T-helper 2 cell treated with Interferon-gamma antibody and Interleukin-4, amounts not matched to agents 5 μg/mL and 100 μg/mL, for 36 hours (primary cell): ENCODE measurements around the gene ZNF775.
A peak's percentile ranks its signal among the peaks of the same experiment; 100 is the strongest.

ENCODE experiments used
- DNase-seq: peaks from one replicate; pipeline ENCODE4 v3.0.0; 2021; ENCODE audit warnings: low spot score
- H3K27ac Mint-ChIP-seq: one replicate; pipeline ENCODE4 v1.8.0; 2021; ENCODE audit warnings: mild to moderate bottlenecking, mixed read lengths
- H3K27me3 Mint-ChIP-seq: one replicate; pipeline ENCODE4 v1.8.0; 2021; ENCODE audit warnings: low read depth, mixed read lengths
- H3K36me3 Mint-ChIP-seq: one replicate; pipeline ENCODE4 v1.8.0; 2021; ENCODE audit warnings: low read depth, mixed read lengths
- H3K4me1 Mint-ChIP-seq: one replicate; pipeline ENCODE4 v1.8.0; 2021; ENCODE audit warnings: low read depth, mixed read lengths
- H3K4me3 Mint-ChIP-seq: one replicate; pipeline ENCODE4 v1.8.0; 2022; ENCODE audit warnings: mild to moderate bottlenecking, moderate library complexity, mixed read lengths
- H3K9me3 Mint-ChIP-seq: one replicate; pipeline ENCODE4 v1.8.0; 2021; ENCODE audit warnings: mixed read lengths

ZNF775 gene

GRCh38 chr7:150421831-150422230, 42.7 kb downstream of the ZNF775 start:
- no peaks in the 10 kb centered on the region for H3K27me3 Mint-ChIP-seq
- DNase-seq: no peak
- no peaks in the 10 kb centered on the region for H3K36me3 Mint-ChIP-seq
- H3K9me3 Mint-ChIP-seq: no peaks in the 10 kb centered on the region
- H3K27ac Mint-ChIP-seq: no peak overlapping the region
- no peak overlapping the region for H3K4me3 Mint-ChIP-seq
- peaks cover 10% of the 10 kb centered on the region for H3K4me1 Mint-ChIP-seq

GRCh38 chr7:150425670-150426069, 46.5 kb downstream of the ZNF775 start:
- no peaks in the 10 kb centered on the region for H3K36me3 Mint-ChIP-seq
- H3K27me3 Mint-ChIP-seq: no peaks in the 10 kb centered on the region
- no peak overlapping the region for H3K27ac Mint-ChIP-seq
- peaks cover 6% of the 10 kb centered on the region for H3K4me1 Mint-ChIP-seq
- H3K4me3 Mint-ChIP-seq: no peak overlapping the region
- no peak for DNase-seq
- no peaks in the 10 kb centered on the region for H3K9me3 Mint-ChIP-seq

DNA sequence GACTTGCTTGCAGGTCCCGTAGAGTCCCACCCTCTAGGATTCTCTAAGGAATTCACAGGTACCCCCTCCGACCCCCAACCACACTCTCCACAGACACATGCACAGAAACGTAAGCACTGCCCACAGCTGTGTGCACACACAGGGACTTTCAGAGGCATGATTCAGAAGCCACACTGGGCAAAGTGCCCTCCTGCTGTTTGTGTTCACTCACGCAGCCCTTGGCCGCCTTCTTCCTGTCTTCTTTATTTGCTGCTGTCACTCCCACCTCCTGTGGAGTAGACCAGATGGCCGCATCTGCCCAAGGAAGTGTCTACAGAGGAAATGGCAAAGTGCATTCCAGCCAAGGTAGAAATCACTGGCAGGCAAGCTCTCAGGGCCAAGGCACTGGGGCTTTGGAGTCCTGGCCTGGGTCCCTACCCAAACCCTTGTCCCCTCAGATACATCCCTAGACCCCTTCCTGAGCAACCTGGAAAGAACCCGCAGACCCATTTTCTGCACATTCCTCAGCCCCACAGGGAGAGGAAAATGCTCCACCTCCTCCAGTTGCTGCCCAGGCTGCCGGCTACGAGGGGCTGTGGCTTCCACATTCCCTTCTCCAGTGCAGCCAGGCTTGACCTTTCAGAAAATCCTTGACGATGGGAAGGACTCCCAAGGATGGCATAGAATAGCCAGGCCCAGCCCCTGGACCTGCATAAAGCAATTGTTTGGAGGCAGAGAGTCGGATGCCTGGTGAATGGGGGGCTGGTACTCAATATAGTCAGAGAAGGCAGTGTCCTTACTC, 49.7 kb downstream of the ZNF775 start:
- Mint-ChIP-seq H3K27me3 (no peaks in the 10 kb centered on the region), H3K4me3 (no peak overlapping the region), H3K36me3 (no peaks in the 10 kb centered on the region), H3K9me3 (no peaks in the 10 kb centered on the region), H3K4me1 (peaks cover 18% of the 10 kb centered on the region), H3K27ac (no peak overlapping the region)
- DNase-seq: peak; percentile 33

- H3K4me1 Mint-ChIP-seq: peaks cover 26% of the 10 kb centered on the region
These were observed 50.6 kb downstream of the ZNF775 start for GRCh38 chr7:150429699-150430098.

DNA sequence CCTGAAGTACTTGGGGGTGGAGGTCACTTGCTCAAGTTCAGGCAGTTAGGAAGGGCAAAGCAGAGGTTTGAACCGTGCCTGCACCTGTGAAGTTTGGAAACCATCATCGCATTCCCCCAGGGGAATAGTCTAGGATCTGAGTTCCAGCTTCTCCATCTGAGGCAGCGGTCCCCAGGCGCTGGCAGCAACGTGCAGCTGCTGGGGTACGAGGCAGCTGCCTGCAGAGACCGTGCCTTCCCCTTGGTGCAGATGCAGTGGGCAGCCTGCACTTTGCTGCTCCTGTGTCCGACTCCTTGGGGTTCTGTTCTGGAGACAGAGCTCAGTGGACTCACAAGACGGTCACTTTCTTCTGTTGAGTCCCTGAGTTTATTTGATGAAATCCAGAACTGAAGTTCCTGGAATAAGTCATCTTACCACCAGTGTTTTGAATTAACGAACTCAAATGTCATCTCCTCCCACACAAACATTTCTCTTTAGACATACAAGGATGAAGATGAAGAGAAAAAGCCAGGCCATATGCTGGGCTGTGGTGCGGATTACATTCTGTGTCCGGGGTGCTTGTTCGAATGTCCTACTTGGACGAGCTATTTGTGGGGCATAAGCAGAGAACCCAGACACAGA, 51.4 kb downstream of the ZNF775 start:
- Mint-ChIP-seq H3K27me3 (no peaks in the 10 kb centered on the region), H3K27ac (no peak overlapping the region), H3K9me3 (no peaks in the 10 kb centered on the region), H3K4me3 (no peak overlapping the region), H3K36me3 (no peaks in the 10 kb centered on the region), H3K4me1 (peaks cover 31% of the 10 kb centered on the region)
- DNase-seq: no peak

More at GRCh38 chr7:150429699-150430098, 50.6 kb downstream of the ZNF775 start:
- Mint-ChIP-seq H3K36me3 (no peaks in the 10 kb centered on the region), H3K27me3 (no peaks in the 10 kb centered on the region), H3K9me3 (no peaks in the 10 kb centered on the region), H3K27ac (no peak overlapping the region), H3K4me3 (no peak overlapping the region)
- no peak for DNase-seq

DNA sequence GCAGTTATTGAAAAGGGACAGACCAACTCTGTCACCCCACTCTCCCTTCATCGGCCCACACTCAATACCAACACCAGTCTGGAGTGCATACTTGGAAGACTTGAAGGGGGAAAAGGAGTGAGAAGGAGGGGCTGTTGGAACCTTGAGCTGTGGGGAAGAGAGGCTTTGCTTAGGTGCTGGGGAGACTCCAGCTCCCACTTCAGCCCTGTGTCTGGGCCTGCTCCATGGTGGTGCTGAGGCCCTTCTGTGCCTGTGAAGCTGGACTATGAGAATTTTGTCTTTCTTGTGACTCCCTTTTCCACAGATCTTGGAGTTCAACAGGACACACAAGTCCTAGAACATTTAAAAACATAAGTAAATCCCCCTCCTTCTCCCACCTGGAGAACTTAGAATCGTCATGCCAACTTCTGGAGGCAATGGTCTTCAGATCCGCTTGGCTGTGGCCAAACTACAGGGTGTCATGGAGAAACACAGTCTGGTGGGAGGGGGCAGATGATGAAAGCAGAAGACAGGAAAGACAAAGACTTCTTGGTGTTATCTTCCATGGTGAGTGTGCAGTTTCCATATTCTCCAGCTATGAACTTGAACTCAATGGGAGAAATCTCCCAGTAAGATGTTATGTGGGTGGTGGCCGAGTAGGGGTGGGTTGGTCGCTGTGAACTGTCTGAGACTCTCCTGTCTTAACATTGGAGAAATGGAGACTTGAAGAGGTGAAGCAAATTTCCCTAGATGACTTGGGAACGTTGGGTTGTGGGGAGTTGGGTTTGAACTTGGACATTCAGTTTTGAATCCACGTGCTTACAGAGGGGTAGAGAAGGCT, 52.9 kb downstream of the ZNF775 start:
- Mint-ChIP-seq H3K4me1 (peaks cover 36% of the 10 kb centered on the region), H3K27ac (peak overlapping the region; percentile 16), H3K36me3 (no peaks in the 10 kb centered on the region), H3K4me3 (no peak overlapping the region), H3K27me3 (no peaks in the 10 kb centered on the region), H3K9me3 (no peaks in the 10 kb centered on the region)
- no peak for DNase-seq

DNA sequence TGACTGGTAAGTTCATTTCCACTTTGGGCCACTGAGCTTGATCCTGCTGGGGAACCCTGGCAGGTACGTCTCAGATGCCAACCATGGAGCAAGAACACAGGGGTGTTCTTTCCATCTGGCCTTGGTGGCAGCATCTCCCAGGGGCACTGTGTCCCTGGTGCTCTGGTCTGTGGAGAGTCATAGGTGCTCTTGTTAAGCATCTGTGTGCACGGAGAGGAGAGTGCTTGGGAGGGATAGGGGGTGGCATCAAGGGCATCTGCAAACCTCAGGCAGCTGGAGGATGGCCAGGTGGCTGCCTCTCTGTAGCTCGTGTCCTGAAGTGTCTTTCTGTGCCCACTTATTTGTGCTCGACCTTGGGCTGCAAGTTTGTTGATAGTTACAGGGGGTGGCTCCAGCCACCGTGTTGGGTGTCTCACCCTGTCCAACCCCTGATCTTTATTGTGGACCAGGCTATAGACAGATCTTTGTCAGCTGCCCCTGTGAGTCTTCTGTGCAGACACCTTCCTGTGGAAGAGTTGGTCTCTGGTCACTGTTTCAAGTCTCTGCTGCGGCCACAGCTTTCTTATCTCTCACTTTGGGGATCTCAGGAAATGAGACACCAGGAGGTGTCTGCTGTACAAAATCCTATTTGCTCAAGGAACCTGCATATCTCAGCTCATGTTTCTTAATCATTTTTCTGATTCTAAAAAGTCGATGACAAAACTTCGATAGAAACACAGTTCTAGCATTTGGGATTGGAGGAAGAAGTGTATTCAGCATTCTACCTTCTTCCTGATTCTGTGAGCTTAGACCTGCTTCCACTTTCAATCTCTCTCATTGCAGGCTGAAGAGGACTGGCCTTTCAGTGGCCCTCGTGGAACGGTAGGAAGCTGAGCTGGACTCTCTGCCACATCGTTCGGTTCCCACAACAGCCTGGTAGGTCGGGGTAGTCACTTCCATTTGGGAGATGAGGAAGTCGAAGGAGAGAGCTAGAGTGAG, 54.1 kb downstream of the ZNF775 start:
- Mint-ChIP-seq H3K4me1 (peaks cover 36% of the 10 kb centered on the region), H3K27ac (peak overlapping the region; percentile 76), H3K27me3 (no peaks in the 10 kb centered on the region), H3K4me3 (peak overlapping the region; percentile 86), H3K36me3 (no peaks in the 10 kb centered on the region), H3K9me3 (no peaks in the 10 kb centered on the region)
- DNase-seq: no peak

DNA sequence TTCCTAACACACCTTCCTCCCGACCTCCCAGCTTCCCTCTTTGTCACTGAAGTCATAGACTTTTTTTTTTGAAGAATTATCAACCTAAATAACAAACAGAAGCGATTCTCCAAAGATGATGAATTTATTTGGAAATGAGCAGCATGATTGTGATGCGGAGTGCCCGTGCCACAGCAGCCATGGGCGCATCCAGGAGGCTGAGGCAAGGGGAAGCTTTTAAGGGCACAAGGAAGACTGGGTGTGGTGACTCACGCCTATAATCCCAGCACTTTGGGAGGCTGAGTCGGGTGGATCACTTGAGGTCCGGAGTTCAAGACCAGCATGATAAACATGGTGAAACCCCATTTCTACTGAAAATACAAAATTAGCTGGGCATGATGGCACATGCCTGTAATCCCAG, 55.1 kb downstream of the ZNF775 start:
- H3K4me3 Mint-ChIP-seq: no peak overlapping the region
- H3K27ac Mint-ChIP-seq: no peak overlapping the region
- H3K36me3 Mint-ChIP-seq: no peaks in the 10 kb centered on the region
- H3K9me3 Mint-ChIP-seq: no peaks in the 10 kb centered on the region
- peaks cover 44% of the 10 kb centered on the region for H3K4me1 Mint-ChIP-seq
- no peak for DNase-seq
- H3K27me3 Mint-ChIP-seq: no peaks in the 10 kb centered on the region

DNA sequence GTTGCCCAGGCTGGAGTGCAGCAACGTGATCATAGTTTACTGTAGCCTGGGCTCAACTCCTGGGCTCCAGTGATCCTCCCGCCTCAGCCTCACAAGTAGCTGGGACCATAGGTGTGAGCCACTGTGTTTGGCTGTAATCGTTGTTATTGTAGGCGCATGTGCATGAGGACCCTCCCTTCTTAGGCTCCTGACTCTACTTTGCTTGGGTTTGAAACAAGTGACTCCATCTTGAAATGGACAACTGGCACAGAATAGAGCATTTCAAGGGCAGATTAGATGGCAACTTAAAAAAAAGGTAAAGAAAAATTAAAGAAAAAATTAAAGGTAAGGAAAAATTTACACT, 55.9 kb downstream of the ZNF775 start:
- DNase-seq: no peak
- peaks cover 2% of the 10 kb centered on the region for H3K36me3 Mint-ChIP-seq
- H3K4me1 Mint-ChIP-seq: peaks cover 50% of the 10 kb centered on the region
- H3K27me3 Mint-ChIP-seq: no peaks in the 10 kb centered on the region
- H3K4me3 Mint-ChIP-seq: no peak overlapping the region
- H3K27ac Mint-ChIP-seq: no peak overlapping the region
- H3K9me3 Mint-ChIP-seq: no peaks in the 10 kb centered on the region

DNA sequence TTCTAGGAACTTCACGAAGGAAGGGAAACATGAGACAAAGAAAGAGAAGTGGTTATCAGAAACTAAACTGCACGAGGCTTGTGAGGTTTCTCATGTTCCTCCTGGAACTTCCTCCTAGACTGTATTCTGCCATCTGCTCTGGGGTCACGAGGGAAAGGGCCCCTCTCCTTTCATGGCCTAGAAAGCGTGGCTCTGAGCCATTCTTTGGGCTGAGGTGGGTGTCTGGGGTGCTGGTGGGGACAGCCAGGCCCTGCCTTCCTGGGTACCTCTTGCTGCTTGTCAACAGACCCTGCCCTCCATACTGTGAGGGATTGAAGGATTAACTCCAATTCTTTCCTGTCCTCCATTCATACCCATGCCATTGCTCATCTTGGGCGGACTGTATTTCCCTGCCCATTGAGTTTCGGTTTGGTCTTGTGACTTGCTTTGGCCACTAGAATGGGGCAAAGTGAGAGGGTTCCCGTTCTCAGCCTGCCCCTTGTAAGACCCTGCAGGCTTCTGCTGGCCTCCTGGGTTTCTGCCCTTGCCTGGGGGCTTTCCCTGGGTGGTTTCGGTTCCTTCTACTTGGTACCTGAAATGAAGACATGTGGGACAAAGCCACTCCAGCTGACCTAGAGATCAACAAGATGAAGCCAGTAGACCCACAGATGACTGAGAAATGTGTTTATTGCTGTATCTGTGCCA, 56.4 kb downstream of the ZNF775 start:
- Mint-ChIP-seq H3K4me1 (peaks cover 55% of the 10 kb centered on the region), H3K27ac (no peak overlapping the region), H3K9me3 (no peaks in the 10 kb centered on the region), H3K36me3 (peaks cover 2% of the 10 kb centered on the region), H3K27me3 (no peaks in the 10 kb centered on the region), H3K4me3 (no peak overlapping the region)
- no peak for DNase-seq

DNA sequence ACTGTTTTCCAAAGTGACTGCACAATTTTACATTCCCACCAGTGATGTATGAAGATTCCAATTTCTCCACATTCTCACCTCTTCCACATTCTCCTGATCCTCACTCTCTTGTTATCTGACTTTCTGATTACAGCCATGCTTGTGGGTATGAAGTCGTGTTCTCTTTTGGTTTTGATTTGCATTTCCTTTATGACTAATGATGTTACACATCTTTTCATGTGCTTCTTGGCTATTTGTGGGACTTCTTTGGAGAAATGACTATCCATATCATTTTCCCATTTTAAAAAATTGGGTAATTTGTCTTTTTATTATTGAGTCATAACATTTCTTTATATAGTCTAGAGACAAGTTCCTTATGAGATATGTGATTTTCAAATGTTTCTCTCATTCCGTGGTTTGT, 60.8 kb downstream of the ZNF775 start:
- H3K27me3 Mint-ChIP-seq: no peaks in the 10 kb centered on the region
- H3K4me1 Mint-ChIP-seq: peaks cover 30% of the 10 kb centered on the region
- H3K36me3 Mint-ChIP-seq: peaks cover 7% of the 10 kb centered on the region
- H3K4me3 Mint-ChIP-seq: peak overlapping the region; percentile 18
- no peak for DNase-seq
- peaks cover 14% of the 10 kb centered on the region for H3K9me3 Mint-ChIP-seq
- no peak overlapping the region for H3K27ac Mint-ChIP-seq

DNA sequence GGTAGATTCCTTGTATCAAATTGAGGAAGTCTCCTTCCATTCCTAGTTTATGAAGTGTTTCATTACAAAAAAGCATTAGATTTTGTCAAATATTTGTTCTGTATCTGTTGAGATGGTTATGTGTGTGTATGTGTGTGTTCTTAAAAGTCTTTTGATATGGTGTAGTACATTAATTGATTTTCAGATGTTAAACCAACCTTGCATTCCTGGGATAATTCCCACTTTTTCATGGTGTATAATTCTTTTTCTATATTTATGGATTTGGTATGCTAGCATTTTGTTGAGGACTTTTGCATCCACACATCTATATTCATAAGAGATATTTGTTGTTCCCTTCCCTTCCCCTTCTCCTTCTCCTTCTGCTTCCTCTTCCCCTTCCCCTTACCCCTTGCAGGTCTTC, 62.4 kb downstream of the ZNF775 start:
- Mint-ChIP-seq H3K4me1 (peaks cover 23% of the 10 kb centered on the region), H3K4me3 (no peak overlapping the region)

DNA sequence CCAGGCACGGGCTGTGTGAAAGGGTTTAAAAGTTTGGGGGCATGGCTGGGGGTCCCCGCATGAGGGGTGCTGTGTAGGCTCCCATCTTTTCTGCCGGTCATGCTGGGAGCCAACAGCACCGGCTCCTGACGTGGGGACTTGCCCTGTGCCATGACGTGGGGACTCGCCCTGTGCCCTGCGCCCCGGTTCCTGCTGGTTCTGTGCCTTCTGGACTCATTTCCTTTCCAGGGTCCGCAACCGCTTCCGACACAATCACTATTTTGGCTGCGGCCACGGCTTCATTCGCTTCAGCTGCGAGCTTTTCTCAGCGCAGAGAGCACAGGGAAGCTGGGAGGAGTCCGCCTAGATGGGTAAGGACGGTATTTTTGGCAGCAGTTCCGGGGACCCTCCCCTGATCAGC, 63.7 kb downstream of the ZNF775 start:
- Mint-ChIP-seq H3K27ac (no peak overlapping the region), H3K27me3 (no peaks in the 10 kb centered on the region), H3K9me3 (peaks cover 14% of the 10 kb centered on the region), H3K36me3 (peaks cover 7% of the 10 kb centered on the region), H3K4me3 (no peak overlapping the region), H3K4me1 (peaks cover 26% of the 10 kb centered on the region)
- no peak for DNase-seq

More for the DNA sequence above, 62.4 kb downstream of the ZNF775 start:
- Mint-ChIP-seq H3K27ac (no peak overlapping the region), H3K36me3 (peaks cover 7% of the 10 kb centered on the region), H3K27me3 (no peaks in the 10 kb centered on the region), H3K9me3 (peaks cover 14% of the 10 kb centered on the region)
- no peak for DNase-seq
